M059J (cell line): Measurements from ENCODE around the gene MYO1B. TPM values are rescaled to one million over a fixed set of nuclear protein-coding genes. Genes with fewer than 3 reads are reported as not detected.
A peak's percentile ranks its signal among the peaks of the same experiment; 100 is the strongest.

Experiments used
- DNase-seq: peaks from one replicate; pipeline ENCODE4 v3.0.0-alpha.2; 2012; ENCODE audit warnings: low read depth
- total RNA-seq: library from RNA; depleted of rRNA; stranded (reverse); fragments of >200 nt; shearing (Covaris generic); gene quantifications from 2 replicates; pipeline ENCODE4 v1.2.3, GENCODE V29; 2014

MYO1B gene
- total RNA-seq, 1 experiment from 2014 or later: 26.2 TPM

- no peak for DNase-seq
Measured at GRCh38 chr2:191297033-191297432, 51.8 kb downstream of the MYO1B start.

GRCh38 chr2:191298306-191298705, 53.1 kb downstream of the MYO1B start:
- no peak for DNase-seq

DNA sequence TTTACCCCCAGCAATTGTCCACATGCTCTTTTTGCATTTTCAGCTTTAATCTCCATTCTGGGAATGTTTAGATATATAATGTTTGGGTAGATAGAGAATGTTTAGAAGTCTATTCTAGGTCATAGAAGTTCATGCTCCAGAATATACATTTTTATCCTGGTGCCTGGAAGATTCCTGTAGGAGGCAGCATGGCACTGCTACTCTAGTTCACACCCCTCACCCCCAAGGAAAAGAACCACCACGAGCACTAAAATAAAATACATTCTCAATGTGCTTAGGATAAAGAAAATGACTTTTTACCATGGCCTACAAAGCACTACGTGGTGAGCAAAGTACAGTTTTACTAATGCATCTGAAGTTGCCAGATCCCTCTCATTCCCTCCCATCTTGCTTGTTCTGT, 53.8 kb downstream of the MYO1B start:
- no peak for DNase-seq

GRCh38 chr2:191299866-191300265, 54.7 kb downstream of the MYO1B start:
- DNase-seq: no peak

DNA sequence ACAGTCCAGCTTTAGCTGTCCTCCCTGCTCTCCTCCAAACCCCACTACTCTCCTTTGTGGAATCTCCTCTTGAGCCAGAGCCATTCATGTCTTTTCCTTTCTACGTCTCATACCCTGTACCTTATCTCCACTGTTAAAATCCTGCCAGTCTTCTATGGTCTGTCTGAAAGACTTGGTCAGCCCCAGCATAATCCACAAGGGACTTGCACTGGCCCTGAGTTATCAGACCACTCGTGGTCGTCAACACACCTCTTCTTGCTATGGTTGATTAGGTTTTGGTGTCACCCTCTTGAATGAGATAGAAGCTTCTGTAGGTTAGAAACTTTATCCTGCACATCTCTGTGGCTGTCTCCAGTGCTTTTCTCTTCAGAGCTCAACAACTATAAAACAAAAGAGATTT, 56.8 kb downstream of the MYO1B start:
- DNase-seq: no peak

DNA sequence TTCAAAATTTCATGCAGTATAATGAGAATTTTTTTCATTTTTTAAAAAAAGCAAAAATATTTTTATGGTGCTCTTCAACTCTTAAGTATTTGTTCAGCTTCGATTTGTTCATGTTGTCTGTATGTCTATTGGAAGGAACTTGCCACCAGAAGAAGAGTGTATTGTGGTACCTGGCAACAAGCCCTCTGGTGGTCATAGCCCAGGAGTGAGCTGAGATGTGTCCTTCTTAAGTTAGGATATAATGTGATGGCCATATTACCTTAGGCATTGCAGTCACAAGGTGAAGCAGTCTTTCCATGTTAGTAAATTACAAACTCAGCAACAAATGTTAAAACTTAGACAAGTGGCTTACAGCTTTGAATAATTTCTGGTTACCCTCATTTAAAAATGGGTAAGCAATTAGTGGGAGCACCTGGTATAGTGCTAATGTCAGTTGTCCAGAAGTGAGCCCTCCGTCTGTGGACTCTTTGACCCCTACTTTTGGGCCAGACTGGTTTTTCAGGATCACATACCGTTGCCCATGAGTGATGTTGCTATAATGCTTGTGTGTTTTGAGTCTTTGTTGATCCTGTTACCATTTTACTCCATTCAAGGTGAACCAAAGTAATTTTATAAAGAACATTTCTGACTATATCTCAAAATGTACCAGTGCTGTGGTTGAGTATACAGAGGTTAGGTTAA, 57.4 kb downstream of the MYO1B start:
- peak; percentile 25 for DNase-seq

GRCh38 chr2:191303140-191304005, 58.2 kb downstream of the MYO1B start:
- no peak for DNase-seq

- DNase-seq: peak; percentile 25
Measured at GRCh38 chr2:191304939-191305875, 60.0 kb downstream of the MYO1B start.

- DNase-seq: no peak
Measured at GRCh38 chr2:191308026-191308425, 62.8 kb downstream of the MYO1B start.

GRCh38 chr2:191311156-191311555, 66.0 kb downstream of the MYO1B start:
- DNase-seq: no peak

DNA sequence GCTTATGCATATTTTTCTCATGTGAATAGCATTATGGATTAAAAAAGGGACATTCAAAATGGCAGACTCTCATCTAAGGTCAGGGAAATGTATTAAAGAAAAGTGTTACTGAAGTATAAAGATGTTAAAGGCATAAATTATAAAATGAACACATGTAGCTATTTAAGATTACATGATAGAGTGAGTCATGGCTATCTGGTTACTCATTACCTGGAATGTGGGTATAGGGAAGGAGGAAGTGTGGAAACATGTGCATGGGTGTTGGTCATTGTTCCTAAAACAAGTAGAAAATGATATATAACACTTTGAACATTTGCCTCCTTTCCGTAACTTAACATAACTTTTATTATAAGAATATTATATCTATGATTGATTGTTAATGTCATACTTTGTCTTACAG, 66.4 kb downstream of the MYO1B start:
- DNase-seq: peak; percentile 82

- no peak for DNase-seq
Measured at GRCh38 chr2:191312163-191312562, 67.0 kb downstream of the MYO1B start.

GRCh38 chr2:191312662-191313061, 67.5 kb downstream of the MYO1B start:
- no peak for DNase-seq

- no peak for DNase-seq
Measured at GRCh38 chr2:191314697-191315364, 69.6 kb downstream of the MYO1B start.

GRCh38 chr2:191315365-191315752, 70.2 kb downstream of the MYO1B start:
- no peak for DNase-seq

DNA sequence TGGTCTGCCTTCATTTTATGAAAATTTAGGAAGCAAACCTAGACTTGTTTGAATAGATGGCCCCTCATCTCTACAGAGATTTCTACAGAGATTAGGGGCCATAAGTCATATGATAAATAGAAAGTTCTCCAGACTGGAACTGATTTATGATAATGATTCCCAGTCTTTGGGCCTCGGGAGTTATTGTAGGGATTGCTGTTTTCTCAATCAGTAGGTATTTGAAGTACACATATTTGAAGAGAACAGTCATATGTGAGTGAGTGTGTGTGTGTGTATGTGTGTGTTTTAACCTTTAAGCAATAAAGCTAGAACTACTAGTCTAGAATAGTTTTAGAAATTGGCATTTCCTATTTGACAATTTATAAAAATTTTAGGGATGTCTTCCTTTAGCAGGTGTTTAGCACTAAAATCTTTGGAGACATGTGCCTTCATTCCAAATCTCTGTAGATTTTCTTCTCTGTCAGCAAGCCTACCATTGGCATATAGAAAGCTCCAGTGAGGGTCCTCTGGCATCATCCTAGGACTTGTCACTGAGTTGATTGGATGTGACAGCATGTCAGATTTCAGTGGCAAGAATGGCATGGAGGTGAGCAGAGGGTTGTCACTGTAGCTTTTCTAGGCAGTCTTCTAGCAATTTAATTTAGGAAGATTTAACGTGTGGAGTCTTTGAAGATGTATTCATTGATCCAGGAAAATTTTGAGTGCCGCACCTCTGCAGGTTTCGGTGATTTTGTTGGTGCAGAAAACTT, 71.2 kb downstream of the MYO1B start:
- DNase-seq: peak; percentile 11

- peak; percentile 54 for DNase-seq
Measured at GRCh38 chr2:191318037-191318728, 73.0 kb downstream of the MYO1B start.

- peak; percentile 63 for DNase-seq
Measured at GRCh38 chr2:191318729-191319078, 73.5 kb downstream of the MYO1B start.

GRCh38 chr2:191319186-191319585, 74.0 kb downstream of the MYO1B start:
- peak; percentile 76 for DNase-seq

DNA sequence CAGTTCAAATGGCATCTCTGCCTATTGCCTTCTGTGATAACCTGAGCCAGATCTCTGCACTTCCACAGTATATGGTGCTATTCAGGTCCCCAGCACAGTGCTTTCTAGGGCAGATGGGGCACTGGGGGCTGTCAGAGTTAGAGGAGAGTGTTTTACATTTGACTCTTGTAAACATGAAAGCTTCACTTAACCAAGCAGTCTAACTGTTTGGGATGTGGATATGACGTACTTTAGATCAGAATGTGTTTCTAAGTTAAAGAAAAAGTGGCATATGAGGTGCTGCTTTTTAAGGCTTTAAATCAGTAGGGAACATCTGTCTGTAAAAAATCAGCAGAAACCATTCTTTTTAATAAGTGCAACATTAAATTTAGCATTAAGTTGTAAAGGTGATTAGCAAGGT, 75.7 kb downstream of the MYO1B start:
- DNase-seq: no peak
